Measurements from ENCODE around the gene REXO4. TPM values are rescaled to one million over a fixed set of nuclear protein-coding genes. Genes with fewer than 3 reads are reported as not detected.

The REXO4 gene
- total RNA-seq, 4 donors from 2014 or later, result 11.2 to 29.9 (median 18.1) TPM

GRCh38 chr9:133456409-133456808 is 38.6 kb upstream of the REXO4 start:
- no peak for ATAC-seq
- no CpG with 5 or more reads among the region's 9 CpGs for WGBS, 2 donors (ENCODE audit: low coverage in 1 of 2)

GRCh38 chr9:133455936-133456335 is 38.1 kb upstream of the REXO4 start:
- no peak overlapping the region for H3K4me3 ChIP-seq
- peaks cover 0 to 16% (median 4%) of the 10 kb centered on the region in 3 donors for H3K4me1 ChIP-seq
- H3K27me3 ChIP-seq, result no peaks in the 10 kb centered on the region
- no peaks in the 10 kb centered on the region for H3K9me3 ChIP-seq
- no CpG with 5 or more reads among the region's 11 CpGs for WGBS, 2 donors (ENCODE audit: low coverage in 1 of 2)
- no peaks in the 10 kb centered on the region for H3K36me3 ChIP-seq
- H3K27ac ChIP-seq, result no peak overlapping the region
- no peak for TF ChIP-seq EP300 (IDR thresholded peaks at IDR 0.05)
- no peak for TF ChIP-seq CTCF (IDR thresholded peaks at IDR 0.05)
- TF ChIP-seq POLR2AphosphoS5 (IDR thresholded peaks at IDR 0.05), result no peak
- TF ChIP-seq POLR2A (IDR thresholded peaks at IDR 0.05), result no peak
- ATAC-seq, result no peak

More at GRCh38 chr9:133456409-133456808, 38.6 kb upstream of the REXO4 start:
- TF ChIP-seq CTCF (IDR thresholded peaks at IDR 0.05), result no peak
- no peak for TF ChIP-seq POLR2AphosphoS5 (IDR thresholded peaks at IDR 0.05)
- TF ChIP-seq EP300 (IDR thresholded peaks at IDR 0.05), result no peak
- no peak for TF ChIP-seq POLR2A (IDR thresholded peaks at IDR 0.05)
- Histone ChIP-seq H3K27ac (no peak overlapping the region), H3K9me3 (no peaks in the 10 kb centered on the region), H3K36me3 (no peaks in the 10 kb centered on the region), H3K27me3 (no peaks in the 10 kb centered on the region), H3K4me3 (no peak overlapping the region), H3K4me1 (peaks cover 0 to 21% (median 4%) of the 10 kb centered on the region in 3 donors)

- Histone ChIP-seq H3K4me1 (peaks cover 0 to 9% (median 4%) of the 10 kb centered on the region in 3 donors), H3K27me3 (no peaks in the 10 kb centered on the region), H3K9me3 (no peaks in the 10 kb centered on the region), H3K27ac (no peak overlapping the region), H3K4me3 (no peak overlapping the region), H3K36me3 (no peaks in the 10 kb centered on the region)
- 94% methylated on average over 3 of the region's 20 CpGs; no CpG with 5 or more reads in 1 of the 2 donors for WGBS, 2 donors (ENCODE audit: low coverage in 1 of 2)
- ATAC-seq, result no peak
- TF ChIP-seq POLR2AphosphoS5 (IDR thresholded peaks at IDR 0.05) (no peak), CTCF (IDR thresholded peaks at IDR 0.05) (no peak), POLR2A (IDR thresholded peaks at IDR 0.05) (no peak)
Measured at GRCh38 chr9:133454943-133455673, 37.3 kb upstream of the REXO4 start.

- TF ChIP-seq POLR2AphosphoS5 (IDR thresholded peaks at IDR 0.05) (no peak), POLR2A (IDR thresholded peaks at IDR 0.05) (no peak), EP300 (IDR thresholded peaks at IDR 0.05) (no peak), CTCF (IDR thresholded peaks at IDR 0.05) (no peak)
- no peaks in the 10 kb centered on the region for H3K27me3 ChIP-seq
- ATAC-seq, result no peak
- H3K27ac ChIP-seq, result no peak overlapping the region
- no CpG with 5 or more reads among the region's 19 CpGs for WGBS, 2 donors (ENCODE audit: low coverage in 1 of 2)
- no peaks in the 10 kb centered on the region for H3K36me3 ChIP-seq
- no peak overlapping the region for H3K4me3 ChIP-seq
- H3K9me3 ChIP-seq, result no peaks in the 10 kb centered on the region
- H3K4me1 ChIP-seq, result peaks cover 0 to 7% (median 4%) of the 10 kb centered on the region in 3 donors
Measured at GRCh38 chr9:133454325-133454724, 36.5 kb upstream of the REXO4 start.

- TF ChIP-seq POLR2A (IDR thresholded peaks at IDR 0.05), result no peak
- TF ChIP-seq EP300 (IDR thresholded peaks at IDR 0.05), result no peak
- no peak for TF ChIP-seq POLR2AphosphoS5 (IDR thresholded peaks at IDR 0.05)
- TF ChIP-seq CTCF (IDR thresholded peaks at IDR 0.05), result no peak
- Histone ChIP-seq H3K27me3 (no peaks in the 10 kb centered on the region), H3K4me3 (no peak overlapping the region), H3K9me3 (no peaks in the 10 kb centered on the region), H3K27ac (no peak overlapping the region), H3K4me1 (peaks cover 0 to under 1% (median 0%) of the 10 kb centered on the region in 3 donors), H3K36me3 (no peaks in the 10 kb centered on the region)
- WGBS, 2 donors (ENCODE audit: low coverage in 1 of 2), result 84 to 86% methylated on average over 7 to 10 of the region's 11 CpGs
- no peak for ATAC-seq
Measured at GRCh38 chr9:133453651-133454050, 35.8 kb upstream of the REXO4 start.

Data from gastroesophageal sphincter (tissue), 4 donors.